ENCODE data around the gene CLDN5.

The CLDN5 gene

GRCh38 chr22:19501897-19502447 is 22.2 kb downstream of the CLDN5 start:
- no peak for DNase-seq

GRCh38 chr22:19499880-19500242 is 24.3 kb downstream of the CLDN5 start:
- DNase-seq = no peak

- no peak for DNase-seq
These were observed 24.9 kb downstream of the CLDN5 start for GRCh38 chr22:19499236-19499879.

- no peak for DNase-seq
These were observed 25.4 kb downstream of the CLDN5 start for GRCh38 chr22:19498866-19499190.

- no peak for DNase-seq
These were observed 25.9 kb downstream of the CLDN5 start for GRCh38 chr22:19498154-19498865.

- peak; percentile 4 for DNase-seq
These were observed 27.0 kb downstream of the CLDN5 start for GRCh38 chr22:19497245-19497644.

- no peak for DNase-seq
These were observed 27.9 kb downstream of the CLDN5 start for GRCh38 chr22:19496324-19496630.

- no peak for DNase-seq
These were observed 28.5 kb downstream of the CLDN5 start for GRCh38 chr22:19495562-19496323.

GRCh38 chr22:19494676-19495173 is 29.5 kb downstream of the CLDN5 start:
- no peak for DNase-seq

GRCh38 chr22:19494001-19494560 is 30.1 kb downstream of the CLDN5 start:
- DNase-seq = no peak

- no peak for DNase-seq
These were observed 31.6 kb downstream of the CLDN5 start for GRCh38 chr22:19492504-19493174.

GRCh38 chr22:19490628-19491230 is 33.5 kb downstream of the CLDN5 start:
- no peak for DNase-seq

- peak; percentile 13 for DNase-seq
These were observed 35.0 kb downstream of the CLDN5 start for GRCh38 chr22:19488884-19489843.

- no peak for DNase-seq
These were observed 35.9 kb downstream of the CLDN5 start for GRCh38 chr22:19488285-19488684.

- no peak for DNase-seq
These were observed 40.5 kb downstream of the CLDN5 start for GRCh38 chr22:19483481-19484244.

- DNase-seq = no peak
These were observed 41.9 kb downstream of the CLDN5 start for GRCh38 chr22:19482297-19482696.

GRCh38 chr22:19480789-19481188 is 43.4 kb downstream of the CLDN5 start:
- no peak for DNase-seq

- DNase-seq = no peak
These were observed 44.0 kb downstream of the CLDN5 start for GRCh38 chr22:19480173-19480568.

- DNase-seq = peak; percentile 98
These were observed 44.6 kb downstream of the CLDN5 start, which contains the start of gene CDC45 for GRCh38 chr22:19479355-19480172. TSS of gene CDC45 (plus strand) at chr22:19479920. CDS start at chr22:19479969, 49 bp downstream.

All from suppressor macrophage treated with lipopolysaccharide for 4 hours (primary cell).